Parathyroid adenoma (tissue), 2 donors: ENCODE measurements around the gene RNF169.
A peak's percentile ranks its signal among the peaks of the same experiment; 100 is the strongest.

ENCODE experiments used
- H2AFZ ChIP-seq: fragments of 300-600 bp; sonication (generic); one replicate; pipeline ENCODE4 v1.7.0; 2017; ENCODE audit warnings: antibody characterized with exemption, mild to moderate bottlenecking
- H3K27ac ChIP-seq: fragments of 300-600 bp; sonication (generic); one replicate; pipeline ENCODE4 v1.7.0; 2017
- H3K27me3 ChIP-seq: fragments of 300-600 bp; sonication (generic); one replicate; pipeline ENCODE4 v1.7.0; 2017; ENCODE audit warnings: low read length; ENCODE audit not compliant: control insufficient read depth, insufficient read depth
- H3K36me3 ChIP-seq: fragments of 300-600 bp; sonication (generic); one replicate; pipeline ENCODE4 v1.7.0; 2017; ENCODE audit warnings: low read length; ENCODE audit not compliant: control insufficient read depth, insufficient read depth
- H3K4me1 ChIP-seq: fragments of 300-600 bp; sonication (generic); one replicate; pipeline ENCODE4 v1.7.0; 2017; ENCODE audit warnings: control low read depth
- H3K4me2 ChIP-seq: fragments of 300-600 bp; sonication (generic); one replicate; pipeline ENCODE4 v1.7.0; 2017; ENCODE audit warnings: low read length
- H3K4me3 ChIP-seq: fragments of 300-600 bp; sonication (generic); one replicate; pipeline ENCODE4 v1.7.0; 2017; ENCODE audit warnings: low read depth, low read length
- H3K79me2 ChIP-seq: fragments of 300-600 bp; sonication (generic); one replicate; pipeline ENCODE4 v1.7.0; 2017; ENCODE audit warnings: control low read depth
- H3K9ac ChIP-seq: fragments of 300-600 bp; sonication (generic); one replicate; pipeline ENCODE4 v1.7.0; 2017; ENCODE audit warnings: mild to moderate bottlenecking
- H3K9me3 ChIP-seq: fragments of 300-600 bp; sonication (generic); one replicate; pipeline ENCODE4 v1.7.0; 2017; ENCODE audit warnings: low read length; ENCODE audit not compliant: control insufficient read depth
- TF ChIP-seq, protein P1 (sequence below): fragments of 300-600 bp; sonication (generic); IDR thresholded peaks from one replicate; pipeline ENCODE4 v1.7.0; 2017; ENCODE audit warnings: antibody characterized with exemption, mild to moderate bottlenecking
- donor health status: primary hyperparathyroidism.

RNF169 gene

DNA sequence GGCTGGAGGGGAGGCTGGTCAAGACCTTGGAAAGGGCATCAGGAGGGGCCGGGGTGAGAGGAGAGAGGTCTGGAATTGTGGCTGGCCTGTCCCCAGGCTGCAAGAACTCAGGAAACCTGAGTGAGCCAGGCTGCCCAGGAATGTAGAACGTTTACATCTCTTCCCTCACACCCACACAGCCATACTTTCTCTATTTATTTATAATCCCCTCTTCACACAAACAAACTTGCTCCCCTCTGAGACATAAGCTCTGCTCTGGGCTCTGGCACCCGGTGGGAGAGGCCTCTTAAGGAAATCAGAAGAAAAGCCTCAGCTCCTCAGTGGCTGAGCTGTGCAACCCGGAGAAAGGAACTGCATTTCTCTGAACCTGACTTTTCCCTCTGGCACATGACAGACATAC, 22.9 kb upstream of the RNF169 start:
- Histone ChIP-seq H3K9me3 (no peaks in the 10 kb centered on the region), H3K4me2 (no peak overlapping the region), H3K36me3 (no peaks in the 10 kb centered on the region), H3K27ac (no peak overlapping the region), H3K9ac (no peak overlapping the region), H3K27me3 (no peaks in the 10 kb centered on the region), H3K4me1 (no peaks in the 10 kb centered on the region), H3K79me2 (no peaks in the 10 kb centered on the region), H3K4me3 (no peak overlapping the region), H2AFZ (no peak overlapping the region)
- TF ChIP-seq, protein P1, sequence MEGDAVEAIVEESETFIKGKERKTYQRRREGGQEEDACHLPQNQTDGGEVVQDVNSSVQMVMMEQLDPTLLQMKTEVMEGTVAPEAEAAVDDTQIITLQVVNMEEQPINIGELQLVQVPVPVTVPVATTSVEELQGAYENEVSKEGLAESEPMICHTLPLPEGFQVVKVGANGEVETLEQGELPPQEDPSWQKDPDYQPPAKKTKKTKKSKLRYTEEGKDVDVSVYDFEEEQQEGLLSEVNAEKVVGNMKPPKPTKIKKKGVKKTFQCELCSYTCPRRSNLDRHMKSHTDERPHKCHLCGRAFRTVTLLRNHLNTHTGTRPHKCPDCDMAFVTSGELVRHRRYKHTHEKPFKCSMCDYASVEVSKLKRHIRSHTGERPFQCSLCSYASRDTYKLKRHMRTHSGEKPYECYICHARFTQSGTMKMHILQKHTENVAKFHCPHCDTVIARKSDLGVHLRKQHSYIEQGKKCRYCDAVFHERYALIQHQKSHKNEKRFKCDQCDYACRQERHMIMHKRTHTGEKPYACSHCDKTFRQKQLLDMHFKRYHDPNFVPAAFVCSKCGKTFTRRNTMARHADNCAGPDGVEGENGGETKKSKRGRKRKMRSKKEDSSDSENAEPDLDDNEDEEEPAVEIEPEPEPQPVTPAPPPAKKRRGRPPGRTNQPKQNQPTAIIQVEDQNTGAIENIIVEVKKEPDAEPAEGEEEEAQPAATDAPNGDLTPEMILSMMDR: no peak

DNA sequence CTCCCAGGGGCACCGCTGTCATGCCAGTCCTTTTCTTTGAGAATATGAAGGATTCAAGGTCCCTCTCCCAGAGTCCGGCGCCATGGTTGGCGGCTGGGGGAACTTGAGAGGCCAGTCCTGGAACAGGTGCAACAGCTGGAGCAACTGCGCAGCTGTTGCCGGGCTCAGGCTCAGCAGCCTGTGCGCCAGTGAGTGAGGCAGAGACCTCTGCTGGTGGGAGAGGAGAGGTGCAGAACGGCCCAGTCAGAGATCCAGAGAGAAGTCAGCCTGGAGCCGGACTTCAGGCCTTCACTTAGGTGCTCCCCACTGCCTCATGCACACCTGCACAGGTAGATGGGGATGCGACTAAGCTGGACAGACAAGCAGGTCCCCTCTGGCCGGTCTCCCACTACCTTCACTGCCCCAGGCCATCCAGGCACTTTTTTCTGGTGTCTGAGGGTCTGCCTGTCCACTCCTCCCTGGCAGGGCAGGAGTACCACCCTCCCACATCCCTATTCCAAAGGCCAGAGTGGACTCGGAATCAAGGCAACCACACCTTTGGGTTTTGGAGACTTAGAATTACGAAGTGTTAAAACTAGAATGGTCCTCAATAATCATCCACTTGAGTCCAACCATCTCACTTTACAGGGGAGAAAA, 22.0 kb upstream of the RNF169 start:
- TF ChIP-seq, protein P1: peak; percentile 65
- Histone ChIP-seq H3K36me3 (no peaks in the 10 kb centered on the region), H3K27me3 (no peaks in the 10 kb centered on the region), H3K9ac (no peak overlapping the region), H3K4me3 (no peak overlapping the region), H3K27ac (no peak overlapping the region), H3K4me1 (no peaks in the 10 kb centered on the region), H2AFZ (peak overlapping the region; percentile 44), H3K9me3 (no peaks in the 10 kb centered on the region), H3K79me2 (no peaks in the 10 kb centered on the region), H3K4me2 (no peak overlapping the region)

DNA sequence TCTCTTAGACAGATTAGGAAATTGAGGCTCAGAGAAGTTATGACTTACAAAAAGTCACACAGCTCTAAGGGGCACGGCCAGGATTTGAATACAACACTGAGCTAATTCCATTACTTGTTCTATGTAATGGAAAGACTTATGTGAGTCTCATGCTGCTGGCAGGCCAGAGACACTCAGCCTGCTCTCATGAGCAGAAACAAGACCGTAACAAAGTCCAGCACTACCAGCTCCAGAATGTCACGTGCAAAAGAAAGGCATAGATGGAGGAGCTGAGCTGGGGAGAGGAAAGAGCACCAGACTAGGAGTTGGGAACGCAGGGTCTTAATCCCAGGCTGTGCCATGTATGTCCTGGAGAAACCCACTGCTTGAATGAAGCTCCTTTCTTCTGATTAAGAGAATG, 19.3 kb upstream of the RNF169 start:
- TF ChIP-seq, protein P1: no peak
- Histone ChIP-seq H3K9ac (no peak overlapping the region), H3K79me2 (no peaks in the 10 kb centered on the region), H3K4me3 (no peak overlapping the region), H3K27ac (no peak overlapping the region), H3K9me3 (no peaks in the 10 kb centered on the region), H2AFZ (no peak overlapping the region), H3K36me3 (no peaks in the 10 kb centered on the region), H3K4me2 (no peak overlapping the region), H3K4me1 (no peaks in the 10 kb centered on the region), H3K27me3 (no peaks in the 10 kb centered on the region)

DNA sequence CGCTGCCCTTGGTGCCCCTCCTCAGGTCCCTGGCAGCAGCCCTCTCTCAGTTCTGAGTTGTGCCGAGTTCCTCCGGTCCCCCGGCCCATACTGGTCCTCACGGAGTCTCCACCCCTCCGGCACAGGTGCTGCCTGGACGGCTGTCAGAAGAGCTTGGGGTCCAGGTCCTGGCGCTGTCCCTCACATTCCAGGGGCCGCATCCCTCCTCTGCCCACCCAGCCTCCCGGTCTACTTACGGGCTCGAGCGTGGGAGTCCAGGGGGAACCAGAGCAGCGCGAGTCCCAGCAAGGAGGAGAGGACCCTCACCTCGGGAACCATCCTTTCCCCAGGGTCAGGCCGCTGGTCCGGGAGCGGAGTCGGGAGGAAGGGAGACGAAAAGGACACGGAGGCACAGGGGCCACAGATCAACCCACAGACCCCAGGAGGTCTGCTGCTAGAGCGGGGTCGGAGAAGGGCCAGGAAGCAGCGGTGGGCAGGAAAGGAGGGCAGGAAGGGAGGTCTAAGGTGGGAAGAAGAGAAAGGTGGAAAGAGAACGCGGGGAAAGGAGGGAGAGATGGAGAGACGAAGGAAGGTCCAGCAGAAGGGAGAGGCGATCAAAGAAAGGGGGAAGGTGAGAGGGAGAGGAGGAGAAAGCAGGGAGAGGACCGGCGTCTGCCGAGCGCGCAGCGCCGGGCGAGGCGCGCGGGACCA, 17.9 kb upstream of the RNF169 start:
- Histone ChIP-seq H3K27ac (no peak overlapping the region), H3K4me3 (no peak overlapping the region)

More for the DNA sequence above, 17.9 kb upstream of the RNF169 start:
- TF ChIP-seq, protein P1: no peak
- H3K27me3 ChIP-seq: no peaks in the 10 kb centered on the region
- H3K9ac ChIP-seq: no peak overlapping the region
- no peaks in the 10 kb centered on the region for H3K4me1 ChIP-seq
- no peak overlapping the region for H3K4me2 ChIP-seq
- H2AFZ ChIP-seq: no peak overlapping the region
- H3K79me2 ChIP-seq: no peaks in the 10 kb centered on the region
- H3K9me3 ChIP-seq: no peaks in the 10 kb centered on the region
- no peaks in the 10 kb centered on the region for H3K36me3 ChIP-seq
